ENCODE results near the gene OMP.

Gene OMP

GRCh38 chr11:77082838-77083565, 19.6 kb upstream of the OMP start:
- ChIA-PET POLR2A (interaction anchor here (1.1 kb wide), 1 partner anchor 8 kb away, joined by 3 read pairs; no protein-coding TSS in a partner anchor), CTCF (interaction anchor here (0.9 to 3.0 kb wide), 3 partner anchors 8 to 163 kb away, joined by 3 to 19 read pairs (median 3); partner anchors contain the start of gene MYO7A)
- no peaks in the 10 kb centered on the region for H3K4me1 ChIP-seq (ENCODE audit: control insufficient read depth, insufficient read depth, low read length)
- no peak overlapping the region for H3K4me3 ChIP-seq (ENCODE audit: low read depth, low read length)
- H3K36me3 ChIP-seq (ENCODE audit: control insufficient read depth in 2 of 2, insufficient read depth in 1 of 2, low read length in 2 of 2) = no peaks in the 10 kb centered on the region
- H3K27ac ChIP-seq (ENCODE audit: extremely low read depth, low read depth, low read length) = no peak overlapping the region
- TF ChIP-seq ZNF626 (tag by site-specific recombination; IDR thresholded peaks at IDR 0.05) (no peak), ZNF530 (tag by site-specific recombination; IDR thresholded peaks at IDR 0.05; ENCODE audit: low read depth) (0 out of 2 replicates have a peak, but pooled peaks have one; percentile 22)
- H3K9me3 ChIP-seq (ENCODE audit: control insufficient read depth, insufficient read depth, low read depth, low read length) = no peaks in the 10 kb centered on the region

- Histone ChIP-seq H3K4me1 (ENCODE audit: control insufficient read depth, insufficient read depth, low read length) (no peaks in the 10 kb centered on the region), H3K27ac (ENCODE audit: extremely low read depth, low read depth, low read length) (no peak overlapping the region), H3K36me3 (ENCODE audit: control insufficient read depth in 2 of 2, insufficient read depth in 1 of 2, low read length in 2 of 2) (no peaks in the 10 kb centered on the region), H3K9me3 (ENCODE audit: control insufficient read depth, insufficient read depth, low read depth, low read length) (no peaks in the 10 kb centered on the region), H3K4me3 (ENCODE audit: low read depth, low read length) (no peak overlapping the region)
- ChIA-PET CTCF (interaction anchor here (3.0 kb wide), 1 partner anchor 8 kb away, joined by 19 read pairs; no protein-coding TSS in a partner anchor), POLR2A (no interaction called here)
- no peak for TF ChIP-seq ZBTB21 (tag by site-specific recombination; IDR thresholded peaks at IDR 0.05)
- no peak for TF ChIP-seq ZNF501 (tag by site-specific recombination; IDR thresholded peaks at IDR 0.05)
- TF ChIP-seq KLF10 (tag by site-specific recombination; IDR thresholded peaks at IDR 0.05) = no peak
- no peak for TF ChIP-seq ZNF629 (tag by site-specific recombination; IDR thresholded peaks at IDR 0.05)
- TF ChIP-seq KLF9 (tag by site-specific recombination; IDR thresholded peaks at IDR 0.05; ENCODE audit: low read depth) = no peak
- no peak for TF ChIP-seq INSM2 (tag by site-specific recombination; IDR thresholded peaks at IDR 0.05)
- no peak for TF ChIP-seq ZNF571 (tag by site-specific recombination; IDR thresholded peaks at IDR 0.05)
- TF ChIP-seq ZNF132 (tag by site-specific recombination; IDR thresholded peaks at IDR 0.05; ENCODE audit: borderline replicate concordance) = no peak
- TF ChIP-seq ZNF548 (tag by site-specific recombination; IDR thresholded peaks at IDR 0.05) = no peak
- TF ChIP-seq PRDM2 (tag by site-specific recombination; IDR thresholded peaks at IDR 0.05; ENCODE audit: borderline replicate concordance) = no peak
- TF ChIP-seq ZNF112 (tag by site-specific recombination; IDR thresholded peaks at IDR 0.05) = no peak
- no peak for TF ChIP-seq ZNF704 (tag by site-specific recombination; IDR thresholded peaks at IDR 0.05)
- no peak for TF ChIP-seq ZNF664 (tag by site-specific recombination; IDR thresholded peaks at IDR 0.05)
- TF ChIP-seq ZNF37A (tag by site-specific recombination; IDR thresholded peaks at IDR 0.05) = no peak
- TF ChIP-seq AEBP2 (tag by site-specific recombination; IDR thresholded peaks at IDR 0.05; ENCODE audit: borderline replicate concordance) = no peak
- TF ChIP-seq ZNF529 (tag by site-specific recombination; IDR thresholded peaks at IDR 0.05; ENCODE audit: insufficient replicate concordance) = no peak
- TF ChIP-seq MZF1 (tag by site-specific recombination; IDR thresholded peaks at IDR 0.05; ENCODE audit: borderline replicate concordance) = no peak
- TF ChIP-seq ZNF19 (tag by site-specific recombination; IDR thresholded peaks at IDR 0.05; ENCODE audit: low read depth) = no peak
Observed at GRCh38 chr11:77083566-77084245, 18.9 kb upstream of the OMP start.
